ELR (cell line): ENCODE data around the gene CPNE6.
"Not testable (repeated sequence)": the region's sequence is repeated elsewhere in the genome, so short reads cannot be mapped to it uniquely, and the experiment has no call there.

Experiments
- DNase-seq: peaks from one replicate; pipeline ENCODE4 v3.0.0-alpha.2; 2015; ENCODE audit warnings: low read depth

The CPNE6 gene

DNA sequence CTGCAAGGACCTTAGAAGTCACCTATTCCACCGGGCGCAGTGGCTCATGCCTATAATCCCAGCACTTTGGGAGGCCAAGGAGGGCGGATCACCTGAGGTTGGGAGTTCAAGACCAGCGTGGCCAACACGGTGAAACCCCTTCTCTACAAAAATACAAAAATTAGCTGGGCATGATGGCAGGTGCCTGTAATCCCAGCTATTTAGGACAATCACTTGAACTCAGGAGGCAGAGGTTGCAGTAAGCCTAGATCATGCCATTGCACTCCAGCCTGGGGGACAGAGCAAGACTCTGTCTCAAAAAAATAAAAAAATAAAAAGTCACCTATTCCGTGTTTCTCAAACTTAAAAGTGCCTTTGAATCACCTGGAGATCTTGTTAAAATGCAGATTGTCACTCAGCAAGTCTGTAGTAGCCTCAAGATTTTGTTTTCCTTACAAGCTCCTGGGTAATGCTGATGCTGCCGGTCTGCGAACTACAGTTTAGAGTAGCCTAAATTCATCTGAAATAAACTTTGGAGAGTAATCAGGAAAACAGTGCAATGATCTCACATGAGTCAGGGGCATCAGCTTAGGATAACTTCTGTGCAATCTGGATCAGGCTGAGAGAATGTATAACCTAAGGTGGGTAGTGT is 34.4 kb downstream of the CPNE6 start:
- not testable (repeated sequence) for DNase-seq

DNA sequence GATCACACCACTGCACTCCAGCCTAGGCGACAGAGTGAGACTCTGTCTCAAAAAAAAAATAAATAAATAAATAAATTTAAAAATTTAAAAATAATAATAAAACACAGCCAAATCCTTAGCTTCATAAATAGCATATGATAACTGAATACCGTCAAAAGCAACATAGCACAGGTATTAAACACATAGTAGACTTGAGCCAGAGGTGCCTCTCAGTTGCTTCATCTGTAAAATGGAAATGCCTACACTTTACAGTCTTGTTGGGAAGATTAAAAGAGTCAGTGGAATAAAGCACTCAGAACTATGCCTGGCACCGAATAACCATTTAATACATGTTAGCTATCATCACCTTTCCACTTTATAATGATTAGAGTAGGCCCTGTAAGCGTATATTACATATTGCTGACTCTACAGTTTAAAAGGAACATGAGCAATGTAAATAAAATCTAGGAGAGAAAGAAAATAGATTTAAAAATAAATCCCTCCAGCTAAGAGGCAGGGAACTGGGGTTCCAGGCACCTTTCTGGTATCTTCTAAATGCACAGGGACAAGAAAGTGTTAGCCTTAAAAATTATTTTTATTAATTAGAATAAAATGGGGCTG is 35.4 kb downstream of the CPNE6 start:
- DNase-seq: no peak

DNA sequence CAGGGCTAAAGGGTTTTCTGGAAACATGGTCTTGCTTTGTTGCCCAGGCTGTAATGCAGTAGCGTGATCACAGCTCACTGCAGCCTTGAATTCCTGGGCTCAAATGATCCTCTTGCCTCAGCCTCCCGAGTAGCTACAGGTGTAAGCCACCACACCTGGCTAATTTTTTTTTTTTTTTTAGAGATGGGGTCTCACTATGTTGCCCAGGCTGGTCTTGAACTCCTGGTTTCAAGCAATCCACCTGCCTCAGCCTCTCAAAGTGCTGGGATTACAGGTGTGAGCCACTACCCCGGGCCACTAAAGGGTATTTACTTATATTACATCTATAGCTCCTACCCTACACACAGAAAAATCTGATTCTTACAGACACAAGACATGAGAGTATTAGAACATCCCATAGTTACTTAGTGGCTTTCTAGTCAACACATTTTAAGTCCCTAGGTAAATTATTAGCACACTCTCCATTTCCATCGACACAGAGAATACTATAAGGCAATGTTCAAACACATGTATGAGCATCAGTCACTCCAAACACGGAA is 37.0 kb downstream of the CPNE6 start:
- DNase-seq: no peak

DNA sequence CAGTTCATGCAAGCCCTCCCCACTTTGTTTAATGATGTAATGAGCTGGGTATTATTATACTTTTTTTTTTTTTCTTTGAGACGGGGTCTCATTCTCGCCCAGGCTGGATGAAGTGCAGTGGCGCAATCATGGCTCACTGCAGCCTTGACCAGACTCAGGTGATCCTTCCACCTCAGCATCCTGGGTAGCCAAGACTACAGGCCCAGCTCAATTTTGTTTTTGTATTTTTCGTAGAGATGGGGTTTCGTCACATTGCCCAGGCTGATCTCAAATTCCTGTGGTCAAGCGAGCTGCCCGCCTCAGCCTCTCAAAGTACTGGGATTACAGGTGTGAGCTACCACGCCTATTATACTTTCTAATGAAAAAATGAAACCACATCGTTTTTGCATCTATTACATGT is 38.7 kb downstream of the CPNE6 start:
- no peak for DNase-seq

DNA sequence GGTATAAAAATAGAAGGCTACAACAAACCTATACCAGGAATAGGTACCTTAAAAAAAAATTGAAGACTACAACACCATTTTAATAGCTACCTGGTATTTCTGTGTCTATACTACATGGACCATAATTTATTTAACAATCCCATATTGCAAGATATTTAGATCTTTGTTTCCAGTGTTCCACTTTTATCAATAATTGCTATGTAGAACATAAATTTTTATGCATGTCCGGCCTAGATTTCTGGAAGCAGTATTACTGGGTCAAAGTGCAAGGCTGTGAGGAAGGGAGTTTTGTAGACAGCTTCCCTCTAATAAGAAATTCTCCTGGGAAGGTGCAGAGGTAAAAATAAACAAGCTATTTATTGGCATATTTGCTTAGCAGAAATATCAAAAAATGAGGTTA is 39.2 kb downstream of the CPNE6 start:
- no peak for DNase-seq

DNA sequence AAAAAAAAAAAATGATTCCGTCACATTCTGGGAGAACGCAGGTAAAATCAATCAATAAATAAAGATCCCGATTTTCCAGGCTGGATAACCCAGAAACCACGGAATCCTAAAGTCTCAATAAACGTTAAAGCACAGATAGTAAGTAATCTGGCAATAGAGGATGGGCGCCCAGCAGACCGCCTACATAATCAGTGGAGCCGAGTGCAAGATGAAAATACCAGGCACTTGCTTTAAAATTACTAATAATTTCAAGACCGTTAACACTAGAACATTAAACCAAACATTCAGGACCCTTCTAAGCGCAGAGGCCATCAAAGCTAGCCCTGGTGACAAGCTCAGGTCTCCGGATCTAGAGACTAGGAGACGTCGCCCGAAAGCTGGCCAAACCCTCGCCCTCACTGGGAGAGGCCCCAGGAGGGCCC is 42.0 kb downstream of the CPNE6 start:
- DNase-seq: no peak

DNA sequence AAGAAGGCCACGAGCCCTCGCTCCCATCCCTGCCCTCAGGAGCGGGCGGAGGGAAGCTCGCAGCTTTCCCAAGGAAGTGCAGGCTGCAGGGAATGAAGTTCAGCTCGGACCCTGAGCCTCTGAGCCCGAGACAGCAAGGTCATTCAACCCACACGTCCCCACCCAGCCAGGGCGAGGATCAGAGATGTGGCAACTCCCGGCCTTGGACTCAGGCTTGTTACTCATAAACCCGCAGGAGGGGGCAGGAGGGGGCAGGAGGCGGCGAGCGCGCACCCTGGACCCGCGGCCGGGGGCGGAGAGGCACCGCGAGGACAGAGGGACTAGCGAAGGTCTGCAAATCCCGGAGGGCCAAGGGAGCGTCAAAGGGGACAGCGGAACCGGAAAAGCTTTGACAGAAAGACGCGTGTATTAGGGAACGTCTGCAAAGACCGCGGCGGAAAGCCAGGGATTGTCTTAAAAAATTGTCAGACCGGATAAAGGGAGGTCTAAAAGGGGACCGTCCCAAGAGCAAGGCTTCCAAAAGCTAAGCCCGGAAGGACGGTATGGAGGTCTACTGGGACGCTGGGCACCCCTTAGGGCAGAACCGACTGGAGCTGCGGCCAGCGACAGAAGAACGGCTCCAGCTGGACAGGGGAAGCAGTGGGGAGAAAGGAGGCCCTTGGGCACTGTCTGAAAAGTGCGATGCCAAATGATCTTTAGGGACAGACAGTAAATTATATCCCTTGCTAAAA is 42.6 kb downstream of the CPNE6 start:
- peak; percentile 90 for DNase-seq

DNA sequence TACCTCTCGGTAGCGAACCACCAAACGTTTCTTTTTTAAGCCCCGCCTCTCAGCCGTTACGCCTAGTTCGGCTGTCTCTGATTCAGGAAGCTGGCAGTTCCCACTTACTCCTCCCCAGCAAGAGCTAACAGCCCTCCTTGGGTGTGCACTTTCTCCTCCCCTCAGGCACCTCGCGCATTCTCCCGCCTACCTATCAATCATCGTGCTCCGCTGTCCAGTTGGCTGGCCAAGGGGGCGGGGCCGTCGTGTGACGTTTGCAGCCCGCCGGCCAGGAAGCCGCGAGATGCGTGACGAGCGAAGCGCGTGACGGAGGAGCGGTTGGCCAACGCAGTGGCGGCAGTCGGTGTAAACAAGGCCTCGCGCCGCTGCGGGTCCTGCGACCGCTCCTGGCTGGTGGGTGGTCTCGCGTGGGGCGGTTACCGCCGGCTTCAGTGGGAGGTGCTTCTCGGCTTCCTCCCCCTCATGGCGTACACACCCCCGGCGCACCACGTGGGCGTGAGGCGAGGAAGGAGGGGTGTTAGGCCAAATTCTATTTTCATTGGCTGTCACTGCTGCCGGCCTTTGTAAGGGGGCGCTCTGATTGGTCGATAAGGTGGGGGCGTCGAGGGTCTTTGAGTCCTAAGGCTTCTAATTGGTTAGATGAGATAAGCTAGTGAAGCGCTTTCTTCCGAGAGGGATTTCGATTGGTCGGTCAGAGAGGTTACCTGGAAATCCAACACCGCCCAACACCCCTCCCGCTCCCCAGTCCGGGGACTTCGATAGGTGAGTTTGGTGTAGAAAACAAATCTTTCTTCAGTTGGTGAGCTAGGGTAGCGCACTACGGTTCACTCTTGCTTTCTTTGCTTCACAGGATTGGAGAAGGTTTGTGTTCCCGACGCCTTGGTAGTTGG is 43.4 kb downstream of the CPNE6 start, which contains the start of the genes DCAF11 and NRL:
Gene DCAF11, plus strand, starts transcription at position 246 of the 890 bp plus-strand sequence. CDS start 818 bp downstream, outside the sequence.
Gene NRL, minus strand, starts transcription at position 418 of the 890 bp plus-strand sequence. CDS start 32,101 bp downstream, outside the sequence.
- DNase-seq: peak; percentile 99

DNA sequence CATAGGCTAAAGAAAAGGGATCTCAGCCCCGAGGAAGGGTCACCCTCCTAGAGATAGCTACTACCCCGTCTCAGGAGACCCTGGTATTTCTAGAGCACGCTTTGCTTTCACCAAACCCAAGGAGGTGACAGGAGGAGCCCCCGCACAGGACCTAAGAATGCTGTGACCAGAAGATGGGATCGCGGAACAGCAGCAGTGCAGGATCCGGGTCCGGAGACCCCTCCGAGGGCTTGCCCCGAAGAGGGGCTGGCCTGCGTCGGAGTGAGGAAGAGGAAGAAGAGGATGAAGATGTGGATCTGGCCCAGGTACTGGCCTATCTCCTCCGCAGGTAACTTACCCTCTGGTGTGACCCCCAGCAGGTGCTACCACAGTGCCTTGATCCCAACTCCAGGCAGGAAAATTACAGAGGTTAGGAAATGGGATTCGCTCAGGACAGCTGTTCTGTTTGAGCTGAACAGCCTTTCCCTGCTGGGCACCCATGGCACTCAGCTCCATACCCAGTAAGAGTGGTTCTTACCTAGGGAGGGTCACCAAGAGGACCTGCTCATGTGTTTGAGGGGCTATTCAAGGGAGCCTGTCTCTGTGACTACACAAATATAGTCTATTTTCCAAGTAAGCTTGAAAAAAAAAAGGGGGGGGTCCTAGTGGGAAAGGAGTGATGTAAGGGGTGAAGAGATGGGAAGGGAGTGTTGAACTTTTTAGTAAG is 44.2 kb downstream of the CPNE6 start:
- DNase-seq: no peak

DNA sequence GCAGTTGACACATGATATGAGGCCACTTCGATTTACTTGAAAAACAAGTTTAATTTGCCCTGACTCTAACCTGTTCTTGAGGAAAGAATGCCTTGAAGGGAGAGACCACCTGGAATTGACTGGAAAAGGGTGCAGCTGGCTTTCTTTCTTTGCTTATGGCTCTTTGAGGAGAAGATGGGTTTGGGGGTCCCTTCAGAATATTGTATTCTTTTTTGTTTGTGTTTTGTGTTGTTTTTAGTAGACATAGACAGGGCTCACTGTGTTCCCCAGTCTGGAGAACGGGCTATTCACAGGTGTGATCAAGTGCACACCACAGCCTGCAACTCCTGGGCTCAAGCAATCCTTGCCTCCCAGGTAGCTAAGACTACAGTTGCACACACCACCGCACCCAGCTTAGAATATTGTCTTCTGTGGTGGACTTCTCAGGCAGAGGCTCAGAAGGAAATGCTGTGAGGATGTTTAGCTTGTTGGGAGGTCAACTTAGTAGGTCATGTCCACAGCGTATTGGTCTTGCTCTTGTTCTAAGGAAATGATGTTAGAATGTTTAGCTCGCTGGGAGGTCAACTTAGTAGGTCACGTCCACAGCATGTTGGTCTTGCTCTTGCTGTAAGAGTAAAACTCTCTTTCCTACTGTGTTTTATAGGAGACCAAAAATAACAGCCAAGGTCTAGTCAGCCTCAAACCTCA is 44.9 kb downstream of the CPNE6 start:
- DNase-seq: no peak

DNA sequence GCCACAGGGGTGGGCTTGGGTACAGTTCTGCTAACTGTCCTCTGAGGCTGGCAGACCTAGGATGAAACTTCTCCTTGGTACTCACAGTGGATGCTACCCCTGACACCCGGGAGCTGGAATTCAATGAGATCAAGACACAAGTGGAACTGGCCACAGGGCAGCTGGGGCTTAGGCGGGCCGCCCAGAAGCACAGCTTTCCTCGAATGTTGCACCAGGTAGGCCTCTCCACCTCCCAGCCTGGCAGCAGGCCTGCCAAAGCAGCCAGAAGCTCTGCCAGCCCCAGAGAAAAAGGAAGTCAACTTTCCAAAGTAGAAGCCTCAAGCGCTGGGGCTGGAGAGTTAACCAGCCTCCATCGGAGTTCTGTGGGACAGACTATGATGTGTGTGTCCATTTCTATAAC is 45.8 kb downstream of the CPNE6 start:
- no peak for DNase-seq

DNA sequence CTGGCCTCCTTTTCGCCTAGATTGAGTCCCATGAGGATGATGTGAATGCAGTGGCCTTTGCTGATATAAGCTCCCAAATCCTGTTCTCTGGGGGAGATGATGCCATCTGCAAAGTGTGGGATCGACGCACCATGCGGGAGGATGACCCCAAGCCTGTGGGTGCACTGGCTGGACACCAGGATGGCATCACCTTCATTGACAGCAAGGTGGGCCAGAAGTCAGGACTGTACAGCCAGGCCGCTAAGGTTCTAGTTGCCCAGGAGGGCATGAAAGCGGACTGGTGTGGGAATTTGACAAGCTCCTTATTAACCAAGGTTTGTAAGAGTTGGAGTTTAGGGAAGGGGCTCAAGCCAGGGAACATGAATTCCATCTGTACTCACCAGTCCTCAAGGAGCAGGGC is 48.3 kb downstream of the CPNE6 start:
- DNase-seq: no peak

DNA sequence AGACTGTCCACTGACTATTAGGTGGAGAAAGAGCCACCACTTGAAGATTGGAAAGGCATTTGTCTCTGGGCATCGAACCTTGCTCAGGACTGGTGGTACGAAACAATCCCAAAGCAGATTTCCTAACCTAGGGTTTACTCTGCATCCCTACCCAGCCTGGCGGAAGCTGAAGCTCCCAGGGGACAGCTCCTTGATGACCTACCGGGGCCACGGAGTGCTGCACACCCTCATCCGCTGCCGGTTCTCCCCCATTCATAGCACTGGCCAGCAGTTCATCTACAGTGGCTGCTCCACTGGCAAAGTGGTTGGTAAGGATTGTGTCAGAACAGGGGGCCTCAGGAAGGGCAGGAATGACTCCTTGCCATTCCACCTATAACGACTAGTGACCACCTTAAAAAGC is 49.8 kb downstream of the CPNE6 start:
- no peak for DNase-seq

DNA sequence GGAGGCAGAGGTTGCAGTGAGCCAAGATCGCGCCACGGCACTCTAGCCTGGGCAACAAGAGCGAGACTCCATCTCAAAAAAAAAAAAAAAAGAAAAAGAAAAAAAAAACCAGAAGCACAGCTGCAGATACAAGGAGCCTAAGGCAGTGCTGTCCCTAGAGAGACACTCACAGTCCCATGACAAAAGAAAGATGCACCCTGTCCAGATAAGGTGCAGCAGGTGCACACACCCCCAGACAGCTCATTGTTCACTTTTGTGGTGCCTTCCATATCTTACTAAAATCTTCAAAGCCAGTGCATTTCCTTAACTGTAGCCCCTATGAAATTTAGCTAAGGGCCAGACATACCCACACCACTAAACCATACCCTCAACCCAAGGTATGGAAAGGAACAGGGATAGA is 51.1 kb downstream of the CPNE6 start:
- DNase-seq: no peak

DNA sequence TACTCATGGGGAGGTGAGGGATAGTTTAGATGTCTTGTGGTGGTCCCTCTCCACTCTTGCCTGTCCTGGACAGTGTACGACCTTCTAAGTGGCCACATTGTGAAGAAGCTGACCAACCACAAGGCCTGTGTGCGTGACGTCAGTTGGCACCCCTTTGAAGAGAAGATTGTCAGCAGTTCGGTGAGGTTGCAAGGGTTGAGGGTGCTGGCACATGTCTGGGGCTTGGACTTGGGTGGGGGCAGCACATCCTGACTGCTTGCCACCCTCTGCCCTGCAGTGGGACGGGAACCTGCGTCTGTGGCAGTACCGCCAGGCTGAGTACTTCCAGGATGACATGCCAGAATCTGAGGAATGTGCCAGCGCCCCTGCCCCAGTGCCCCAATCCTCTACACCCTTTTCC is 51.5 kb downstream of the CPNE6 start:
- DNase-seq: no peak

DNA sequence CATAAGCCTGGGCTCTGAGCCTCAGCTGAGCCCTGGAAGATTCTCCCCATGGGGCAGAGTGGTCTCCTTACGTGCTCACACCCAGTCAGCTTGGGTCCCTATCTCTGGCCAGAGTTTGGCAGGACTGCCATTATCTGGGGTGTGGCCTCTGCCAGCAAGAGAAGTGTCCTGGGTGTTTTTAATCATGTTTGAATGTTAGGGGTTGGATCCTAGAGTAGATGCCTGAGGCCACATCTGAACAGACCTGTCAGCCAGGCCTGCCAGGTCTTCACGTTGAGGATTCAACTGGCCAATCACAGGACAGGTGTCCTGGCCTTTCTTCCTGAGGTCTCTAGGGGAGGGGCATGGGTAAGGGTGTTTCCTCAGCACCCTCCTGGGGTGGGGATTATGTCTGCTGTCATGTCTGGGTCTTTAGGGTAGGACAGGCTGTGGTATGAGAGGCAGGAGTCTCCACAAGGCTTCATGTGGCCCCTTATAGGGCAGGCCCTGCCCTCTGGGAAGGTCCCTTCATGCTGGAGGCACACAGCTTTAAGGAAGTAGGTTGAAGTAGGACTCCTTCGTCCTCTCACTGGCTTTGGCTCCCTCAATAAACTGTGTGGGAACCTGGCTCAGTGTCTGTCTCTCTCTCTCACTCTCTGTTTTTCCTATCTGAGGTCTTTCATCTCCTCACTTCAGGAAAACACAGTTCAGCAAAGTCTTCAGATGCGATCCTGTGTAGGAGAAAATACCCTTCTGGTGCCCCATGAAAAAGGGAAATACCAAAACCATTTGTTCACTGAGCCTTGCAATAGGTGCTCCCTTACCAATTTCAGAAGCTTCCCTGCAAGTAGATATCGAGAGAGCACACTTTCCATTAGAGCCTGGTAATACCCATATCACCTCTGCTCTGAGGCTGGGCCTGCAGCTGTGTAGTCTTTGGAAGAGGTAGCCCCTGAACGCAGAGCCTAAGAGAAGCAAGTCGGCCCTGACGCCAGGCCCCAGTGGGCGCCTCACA is 52.4 kb downstream of the CPNE6 start:
- DNase-seq: no peak

DNA sequence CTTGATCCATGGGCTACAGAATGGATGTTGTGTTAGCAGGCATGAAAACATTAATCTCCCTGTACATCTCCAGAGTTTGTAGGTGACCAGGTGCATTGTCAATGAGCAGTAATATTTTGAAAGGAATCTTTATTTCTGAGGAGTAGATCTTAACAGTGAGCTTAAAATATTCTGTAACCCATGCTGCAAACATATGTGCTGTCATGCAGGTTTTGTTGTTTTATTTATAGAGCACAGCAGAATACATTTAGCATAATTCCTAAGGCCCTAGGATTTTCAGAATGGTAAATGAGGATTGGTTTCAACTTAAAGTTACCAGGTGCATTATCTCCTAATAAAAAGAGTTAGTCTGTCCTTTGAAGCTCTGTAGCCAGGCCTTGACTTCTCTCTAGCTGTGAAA is 55.6 kb downstream of the CPNE6 start:
- no peak for DNase-seq

DNA sequence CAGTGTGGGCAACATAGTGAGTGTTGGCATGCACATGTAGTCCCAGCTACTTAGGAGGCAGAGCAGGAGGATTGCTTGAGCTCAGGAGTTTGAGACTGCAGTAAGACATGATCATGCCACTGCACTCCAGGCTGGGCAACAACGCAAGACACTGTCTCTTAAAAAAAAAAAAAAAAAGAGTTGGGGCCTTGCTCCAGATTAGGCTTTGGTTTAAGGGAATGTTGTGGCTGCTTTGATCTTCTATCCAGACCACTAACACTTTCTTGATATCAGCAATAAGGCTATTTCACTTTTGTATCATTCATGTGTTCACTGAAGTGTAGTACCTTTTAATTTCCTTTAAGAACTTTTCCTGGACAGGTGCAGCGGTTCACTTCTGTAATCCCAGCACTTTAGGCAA is 56.3 kb downstream of the CPNE6 start:
- no peak for DNase-seq
